Measurements from ENCODE around the gene UBA6. TPM values are rescaled to one million over a fixed set of nuclear protein-coding genes. Genes with fewer than 3 reads are reported as not detected.

The UBA6 gene
- total and polyA plus RNA-seq, 2 donors (not counting 1 experiment from before 2014, with no cell fraction given), result 22.8 to 64.0 TPM

DNA sequence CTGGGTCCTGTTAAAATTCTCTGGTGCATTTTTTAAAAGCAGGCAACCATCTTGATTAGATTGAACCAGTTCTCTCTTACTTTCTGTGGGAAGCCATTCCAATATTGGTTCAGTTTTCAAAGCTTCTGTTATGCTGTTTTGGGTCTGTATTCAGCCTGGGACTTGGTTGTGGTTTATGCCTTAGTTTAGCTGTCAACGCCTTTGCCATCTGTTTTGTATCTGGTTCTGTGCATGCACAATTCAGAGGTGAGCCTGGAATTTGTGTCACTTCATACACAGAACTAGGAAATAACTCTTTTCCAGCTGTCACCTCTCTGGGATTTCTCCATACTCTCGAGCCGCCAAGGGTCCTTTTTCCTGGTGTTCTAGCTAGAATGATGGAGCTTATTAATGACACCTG lies 96.2 kb downstream of the UBA6 start:
- H3K4me1 Mint-ChIP-seq, result peaks cover 24% of the 10 kb centered on the region
- H3K27me3 Mint-ChIP-seq, result no peaks in the 10 kb centered on the region
- H3K9me3 Mint-ChIP-seq (ENCODE audit: insufficient read depth), result no peaks in the 10 kb centered on the region
- ChIA-PET POLR2A (no interaction called here), CTCF (no interaction called here)
- Histone ChIP-seq H4K20me1 (ENCODE audit: control insufficient read depth, insufficient read depth, low read length, poor library complexity, severe bottlenecking) (peaks cover 10% of the 10 kb centered on the region), H3K27ac (ENCODE audit: low read length in 2 of 2) (peak overlapping the region in 1 of 2 donors; percentile 23), H3K4me3 (ENCODE audit: control extremely low read depth in 1 of 5, extremely low read depth in 1 of 5, insufficient read depth in 1 of 5, low read depth in 2 of 5, low read length in 4 of 5) (no peak overlapping the region), H3K4me1 (ENCODE audit: control insufficient read depth in 2 of 2, insufficient read depth in 2 of 2, low read length in 2 of 2) (no peaks in the 10 kb centered on the region), H3K9me3 (ENCODE audit: control extremely low read depth in 1 of 3, control insufficient read depth in 2 of 3, insufficient read depth in 1 of 3, low read length in 2 of 3) (peaks cover 0 to under 1% (median 0%) of the 10 kb centered on the region in 3 donors), H3K79me2 (ENCODE audit: control insufficient read depth, insufficient read depth, low read length) (peaks cover 32% of the 10 kb centered on the region), H3K9ac (ENCODE audit: low read length) (no peak overlapping the region), H3K4me2 (replicated peaks; ENCODE audit: low read depth, low read length, poor library complexity, severe bottlenecking) (no peak overlapping the region), H3K36me3 (replicated peaks in 1 of 2; ENCODE audit: control extremely low read depth in 1 of 2, control insufficient read depth in 1 of 2, extremely low read depth in 1 of 2, insufficient read depth in 2 of 2, low read length in 1 of 2) (peaks cover 12 to 66% of the 10 kb centered on the region in 2 experiments), H2AFZ (ENCODE audit: insufficient read depth, low read depth, low read length, poor library complexity, severe bottlenecking) (no peak overlapping the region), H3K27me3 (replicated peaks in 1 of 4; ENCODE audit: control extremely low read depth in 1 of 4, control insufficient read depth in 3 of 4, insufficient read depth in 4 of 4, low read length in 3 of 4) (no peaks in the 10 kb centered on the region)
- TF ChIP-seq, protein P1, sequence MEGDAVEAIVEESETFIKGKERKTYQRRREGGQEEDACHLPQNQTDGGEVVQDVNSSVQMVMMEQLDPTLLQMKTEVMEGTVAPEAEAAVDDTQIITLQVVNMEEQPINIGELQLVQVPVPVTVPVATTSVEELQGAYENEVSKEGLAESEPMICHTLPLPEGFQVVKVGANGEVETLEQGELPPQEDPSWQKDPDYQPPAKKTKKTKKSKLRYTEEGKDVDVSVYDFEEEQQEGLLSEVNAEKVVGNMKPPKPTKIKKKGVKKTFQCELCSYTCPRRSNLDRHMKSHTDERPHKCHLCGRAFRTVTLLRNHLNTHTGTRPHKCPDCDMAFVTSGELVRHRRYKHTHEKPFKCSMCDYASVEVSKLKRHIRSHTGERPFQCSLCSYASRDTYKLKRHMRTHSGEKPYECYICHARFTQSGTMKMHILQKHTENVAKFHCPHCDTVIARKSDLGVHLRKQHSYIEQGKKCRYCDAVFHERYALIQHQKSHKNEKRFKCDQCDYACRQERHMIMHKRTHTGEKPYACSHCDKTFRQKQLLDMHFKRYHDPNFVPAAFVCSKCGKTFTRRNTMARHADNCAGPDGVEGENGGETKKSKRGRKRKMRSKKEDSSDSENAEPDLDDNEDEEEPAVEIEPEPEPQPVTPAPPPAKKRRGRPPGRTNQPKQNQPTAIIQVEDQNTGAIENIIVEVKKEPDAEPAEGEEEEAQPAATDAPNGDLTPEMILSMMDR (IDR thresholded peaks at IDR 0.05), result no peak
- TF ChIP-seq EZH2 (IDR thresholded peaks at IDR 0.05; ENCODE audit: borderline replicate concordance, insufficient read depth, low read depth, low read length, poor library complexity, severe bottlenecking), result no peak
- H3K27ac Mint-ChIP-seq, result no peak overlapping the region
- no peak for ATAC-seq (ENCODE audit: low read depth)
- intact Hi-C loops (cut with micrococcal nuclease), result no loop called here
- H3K4me3 Mint-ChIP-seq, result no peak overlapping the region
- WGBS (ENCODE audit: insufficient coverage), result 80% methylated on average over 1 of the region's 3 CpGs
- DNase-seq, result no peak

DNA sequence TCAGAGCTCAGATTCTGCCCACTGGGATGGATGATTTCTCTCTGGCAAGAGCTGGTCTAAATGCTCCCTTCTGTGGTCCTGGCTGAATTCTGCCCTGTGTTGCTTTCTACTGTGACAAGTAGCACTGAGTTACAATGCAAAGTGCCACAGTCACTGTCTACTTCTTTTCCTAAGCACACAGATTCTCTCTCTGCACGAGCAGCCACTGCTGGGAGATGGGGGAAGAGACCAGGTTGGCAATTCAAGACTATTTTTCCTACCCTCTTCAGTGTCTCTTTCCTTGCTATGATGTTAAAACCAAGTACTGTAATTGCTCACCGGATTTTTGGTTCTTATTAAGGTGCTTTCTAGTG lies 97.0 kb downstream of the UBA6 start:
- H3K27me3 Mint-ChIP-seq, result no peaks in the 10 kb centered on the region
- H2AFZ ChIP-seq (ENCODE audit: insufficient read depth, low read depth, low read length, poor library complexity, severe bottlenecking), result no peak overlapping the region
- H3K27me3 ChIP-seq (replicated peaks in 1 of 4; ENCODE audit: control extremely low read depth in 1 of 4, control insufficient read depth in 3 of 4, insufficient read depth in 4 of 4, low read length in 3 of 4), result no peaks in the 10 kb centered on the region
- H3K9ac ChIP-seq (ENCODE audit: low read length), result no peak overlapping the region
- no peaks in the 10 kb centered on the region for H3K9me3 Mint-ChIP-seq (ENCODE audit: insufficient read depth)
- intact Hi-C loops (cut with micrococcal nuclease), result no loop called here
- no peak for ATAC-seq (ENCODE audit: low read depth)
- H3K4me3 Mint-ChIP-seq, result no peak overlapping the region
- no peak for TF ChIP-seq EZH2 (IDR thresholded peaks at IDR 0.05; ENCODE audit: borderline replicate concordance, insufficient read depth, low read depth, low read length, poor library complexity, severe bottlenecking)
- TF ChIP-seq, protein P1 (IDR thresholded peaks at IDR 0.05), result no peak
- H3K36me3 ChIP-seq (replicated peaks in 1 of 2; ENCODE audit: control extremely low read depth in 1 of 2, control insufficient read depth in 1 of 2, extremely low read depth in 1 of 2, insufficient read depth in 2 of 2, low read length in 1 of 2), result peaks cover 13 to 66% of the 10 kb centered on the region in 2 experiments
- peak overlapping the region; percentile 75 for H3K27ac Mint-ChIP-seq
- H3K4me1 ChIP-seq (ENCODE audit: control insufficient read depth in 2 of 2, insufficient read depth in 2 of 2, low read length in 2 of 2), result no peaks in the 10 kb centered on the region
- peaks cover 10% of the 10 kb centered on the region for H4K20me1 ChIP-seq (ENCODE audit: control insufficient read depth, insufficient read depth, low read length, poor library complexity, severe bottlenecking)
- H3K79me2 ChIP-seq (ENCODE audit: control insufficient read depth, insufficient read depth, low read length), result peaks cover 40% of the 10 kb centered on the region
- no peak for DNase-seq
- WGBS (ENCODE audit: insufficient coverage), result no CpG with 5 or more reads among the region's 2 CpGs
- H3K27ac ChIP-seq (ENCODE audit: low read length in 2 of 2), result peak overlapping the region in 1 of 2 donors; percentile 56
- H3K4me2 ChIP-seq (replicated peaks; ENCODE audit: low read depth, low read length, poor library complexity, severe bottlenecking), result no peak overlapping the region
- no peak overlapping the region for H3K4me3 ChIP-seq (ENCODE audit: control extremely low read depth in 1 of 5, extremely low read depth in 1 of 5, insufficient read depth in 1 of 5, low read depth in 2 of 5, low read length in 4 of 5)
- H3K9me3 ChIP-seq (ENCODE audit: control extremely low read depth in 1 of 3, control insufficient read depth in 2 of 3, insufficient read depth in 1 of 3, low read length in 2 of 3), result no peaks in the 10 kb centered on the region
- CTCF ChIA-PET, result no interaction called here
- H3K4me1 Mint-ChIP-seq, result peaks cover 24% of the 10 kb centered on the region
- POLR2A ChIA-PET, result no interaction called here
